GM12801 (cell line): Measurements from ENCODE around the gene TC2N.

Source experiments
- TF ChIP-seq, protein P1 (sequence below): IDR thresholded peaks from one replicate; pipeline ENCODE4 v1.5.1; 2011; ENCODE audit warnings: control low read depth; ENCODE audit not compliant: insufficient read length; ENCODE audit errors: extremely low read depth

Gene TC2N

DNA sequence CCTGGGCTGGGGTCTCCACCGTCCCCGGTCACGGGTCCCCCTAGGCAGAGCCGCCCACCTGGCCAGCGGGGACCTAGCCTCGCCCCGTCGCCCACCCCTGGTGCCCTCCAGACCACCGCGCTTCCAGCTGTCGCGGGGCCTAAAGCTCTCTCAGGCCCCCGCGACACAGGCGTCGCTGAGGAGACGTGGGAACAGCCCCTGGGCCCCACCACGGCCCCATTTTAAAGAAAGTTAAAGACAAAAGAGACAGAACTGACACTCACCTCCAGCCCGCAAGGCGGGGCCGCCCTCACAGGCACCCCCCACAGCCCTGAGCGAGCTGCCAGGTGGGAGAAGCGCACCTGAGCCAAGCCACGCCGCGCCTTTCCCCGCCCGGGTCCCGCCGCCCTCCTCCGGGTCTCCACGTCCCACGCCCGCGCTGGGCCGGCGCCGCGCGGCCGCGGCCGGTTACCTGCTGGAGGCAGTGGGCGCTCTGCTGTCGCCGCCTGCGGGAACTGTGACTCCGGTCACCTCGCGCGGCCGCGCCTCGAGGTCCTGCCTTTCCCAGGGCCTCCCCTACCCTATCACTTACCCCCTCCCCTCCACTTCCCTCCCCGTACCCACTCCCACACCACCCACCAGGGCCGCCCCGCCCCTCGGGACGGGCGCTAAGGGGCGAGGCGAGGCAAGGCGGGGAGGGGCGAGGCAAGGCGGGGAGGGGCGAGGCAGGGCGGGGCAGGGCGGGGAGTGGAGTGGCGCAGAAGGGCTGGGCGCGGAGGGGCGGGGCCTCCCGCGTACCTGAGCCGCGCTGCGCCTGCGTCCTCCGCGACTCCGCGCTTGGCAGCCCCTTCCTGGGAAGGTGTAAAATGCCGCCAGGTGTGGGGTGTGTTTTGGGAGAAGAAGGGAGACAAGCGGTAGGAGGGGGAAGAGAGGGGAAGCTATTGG, 31.2 kb downstream of the TC2N start:
- TF ChIP-seq, protein P1, sequence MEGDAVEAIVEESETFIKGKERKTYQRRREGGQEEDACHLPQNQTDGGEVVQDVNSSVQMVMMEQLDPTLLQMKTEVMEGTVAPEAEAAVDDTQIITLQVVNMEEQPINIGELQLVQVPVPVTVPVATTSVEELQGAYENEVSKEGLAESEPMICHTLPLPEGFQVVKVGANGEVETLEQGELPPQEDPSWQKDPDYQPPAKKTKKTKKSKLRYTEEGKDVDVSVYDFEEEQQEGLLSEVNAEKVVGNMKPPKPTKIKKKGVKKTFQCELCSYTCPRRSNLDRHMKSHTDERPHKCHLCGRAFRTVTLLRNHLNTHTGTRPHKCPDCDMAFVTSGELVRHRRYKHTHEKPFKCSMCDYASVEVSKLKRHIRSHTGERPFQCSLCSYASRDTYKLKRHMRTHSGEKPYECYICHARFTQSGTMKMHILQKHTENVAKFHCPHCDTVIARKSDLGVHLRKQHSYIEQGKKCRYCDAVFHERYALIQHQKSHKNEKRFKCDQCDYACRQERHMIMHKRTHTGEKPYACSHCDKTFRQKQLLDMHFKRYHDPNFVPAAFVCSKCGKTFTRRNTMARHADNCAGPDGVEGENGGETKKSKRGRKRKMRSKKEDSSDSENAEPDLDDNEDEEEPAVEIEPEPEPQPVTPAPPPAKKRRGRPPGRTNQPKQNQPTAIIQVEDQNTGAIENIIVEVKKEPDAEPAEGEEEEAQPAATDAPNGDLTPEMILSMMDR = no peak

DNA sequence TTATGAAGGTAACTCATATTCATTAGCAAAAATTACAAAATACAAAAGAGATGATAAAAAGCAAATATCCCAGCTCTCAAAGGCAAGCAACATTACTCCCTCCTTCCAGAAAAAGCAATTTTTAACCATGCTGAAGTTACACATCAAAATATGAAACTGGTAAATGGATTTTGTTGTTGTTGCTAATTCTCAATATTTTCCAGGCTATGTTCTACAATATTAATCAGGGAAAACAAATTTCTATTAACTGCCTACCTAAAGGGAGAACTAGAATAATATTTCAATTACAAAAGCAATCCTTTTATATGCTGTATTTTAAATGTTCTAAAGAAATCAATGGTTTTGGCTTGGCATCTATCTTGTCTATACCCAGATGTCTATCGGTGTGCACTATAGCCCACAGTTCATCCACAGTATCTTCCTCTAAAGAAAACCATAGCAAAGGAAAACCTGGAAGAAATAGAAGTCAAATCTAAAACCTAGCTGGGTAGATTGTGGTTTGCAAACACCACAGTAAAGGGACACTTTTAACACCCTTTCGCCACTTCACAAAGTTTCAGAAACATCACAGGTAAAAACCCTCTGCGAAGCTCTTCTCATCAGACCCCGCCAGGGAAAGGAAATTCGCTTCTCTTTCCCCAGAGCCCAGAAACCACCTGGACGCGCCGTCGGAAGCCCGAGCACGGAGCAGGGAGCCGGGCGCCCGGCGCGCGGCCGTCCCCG, 32.0 kb downstream of the TC2N start:
- TF ChIP-seq, protein P1 = no peak

DNA sequence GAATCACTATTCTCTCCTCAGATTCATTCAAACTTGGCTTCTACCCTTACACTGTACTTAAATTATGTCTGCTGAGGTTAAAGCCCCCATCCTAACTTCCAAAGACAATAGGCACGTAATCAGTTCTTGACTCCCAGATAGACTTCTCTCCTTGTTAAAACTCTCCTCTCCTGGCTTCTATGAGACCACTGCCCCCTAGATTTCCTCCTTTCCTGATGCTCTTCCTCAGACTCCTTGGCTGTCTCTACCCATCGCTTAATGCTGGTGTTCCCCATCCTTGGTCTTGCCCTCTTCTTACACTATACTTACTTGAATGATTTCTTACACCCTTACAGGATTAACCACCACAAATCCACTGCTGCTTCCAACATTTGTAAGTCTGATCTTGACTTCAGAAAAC, 32.8 kb downstream of the TC2N start:
- TF ChIP-seq, protein P1 = no peak

DNA sequence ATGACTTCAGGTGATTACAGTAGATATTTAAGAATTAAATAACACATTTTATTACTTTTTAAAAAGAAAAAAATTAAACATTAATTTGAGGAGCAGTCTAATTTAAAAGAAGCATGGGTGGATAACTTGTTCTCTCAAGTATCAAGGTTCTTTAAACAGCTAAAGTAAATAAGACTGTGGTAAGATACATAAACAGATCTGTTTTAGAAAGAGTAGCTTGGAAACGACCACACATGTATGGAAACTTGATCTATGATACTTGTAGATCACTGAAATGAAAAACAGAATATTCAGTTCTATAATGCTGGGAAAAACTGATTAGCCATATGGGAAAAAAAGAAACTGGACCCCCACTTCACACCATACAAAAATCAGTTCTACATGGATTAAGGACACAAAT, 36.0 kb downstream of the TC2N start:
- TF ChIP-seq, protein P1 = no peak

DNA sequence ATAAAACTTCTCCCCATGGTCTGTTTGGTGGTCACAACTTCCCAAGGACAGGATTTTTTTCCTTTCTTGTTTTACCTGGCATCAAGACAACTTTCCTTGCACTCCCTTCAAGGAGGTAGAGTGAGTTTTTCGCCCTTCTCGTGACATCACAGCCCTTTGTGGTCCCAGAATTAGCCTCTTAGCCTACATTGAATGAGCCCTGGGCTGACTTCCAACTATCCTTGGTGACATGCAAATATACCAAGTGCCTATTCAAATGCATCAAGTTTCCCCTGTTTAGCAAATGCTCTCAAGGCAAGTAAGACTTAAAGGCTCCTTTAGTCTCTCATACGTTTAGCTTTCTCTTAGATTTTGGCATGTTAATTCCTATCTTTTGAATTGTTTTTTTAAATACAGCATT, 36.6 kb downstream of the TC2N start:
- TF ChIP-seq, protein P1 = no peak

DNA sequence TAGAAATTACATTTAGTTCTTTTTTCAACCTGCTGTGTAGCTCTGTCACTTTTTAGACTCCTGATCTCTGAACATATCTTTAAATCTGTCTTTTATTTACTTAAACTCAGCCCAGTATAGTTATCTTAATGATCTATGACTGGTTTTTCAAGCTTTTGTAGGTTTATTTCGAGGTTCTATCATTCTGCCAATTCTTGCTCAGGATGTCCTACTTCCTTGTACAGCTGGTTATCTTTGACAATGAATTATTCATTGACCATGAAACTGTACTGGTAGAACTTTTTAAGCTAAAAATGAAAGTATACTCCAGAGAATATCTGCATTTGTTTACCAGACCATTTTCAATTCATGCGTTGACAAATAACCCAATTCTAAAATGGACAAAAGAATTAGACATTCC, 37.8 kb downstream of the TC2N start:
- TF ChIP-seq, protein P1 = no peak

DNA sequence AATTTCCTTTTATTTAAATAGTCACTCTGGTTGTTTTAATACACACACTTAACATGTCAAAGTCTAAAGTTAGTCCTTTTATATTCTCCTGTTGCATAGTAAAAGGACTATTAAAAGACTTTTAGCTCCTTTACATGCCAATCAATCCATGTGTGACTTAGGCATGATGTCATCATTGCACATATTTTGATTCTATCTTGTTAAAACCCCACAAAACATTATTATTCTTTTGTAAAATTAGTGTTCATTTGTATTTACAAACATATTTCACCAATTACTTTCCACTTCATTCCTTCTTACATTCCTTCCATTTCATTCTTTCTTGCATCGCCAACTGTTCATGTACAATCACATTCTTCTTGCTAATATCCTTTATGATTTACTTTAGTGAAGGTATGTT, 39.6 kb downstream of the TC2N start:
- TF ChIP-seq, protein P1 = no peak
